Fibroblast of mammary gland (primary cell): Measurements from ENCODE around the gene KCNF1.
A peak's percentile ranks its signal among the peaks of the same experiment; 100 is the strongest.

Source experiments
- DNase-seq: peaks from one replicate; pipeline ENCODE4 v3.0.0-alpha.2; 2010; ENCODE audit warnings: low read depth
- H3K4me3 ChIP-seq: 2 replicates; pipeline ENCODE4 v1.5.1; 2011; ENCODE audit warnings: low read depth, mild to moderate bottlenecking, low read length, moderate library complexity; ENCODE audit not compliant: control insufficient read depth
- CTCF ChIP-seq: conservative IDR thresholded peaks from 2 replicates; pipeline ENCODE4 v1.5.1; 2011; ENCODE audit warnings: low read depth, low read length, inconsistent platforms; ENCODE audit not compliant: control insufficient read depth, insufficient read depth

Gene KCNF1

GRCh38 chr2:10908195-10908594 lies 3.5 kb upstream of the KCNF1 start:
- TF ChIP-seq CTCF, result no peak
- no peak for DNase-seq
- H3K4me3 ChIP-seq, result no peak overlapping the region

- DNase-seq, result no peak
- H3K4me3 ChIP-seq, result no peak overlapping the region
- TF ChIP-seq CTCF, result peak; percentile 31
Measured at GRCh38 chr2:10909050-10909995, 2.4 kb upstream of the KCNF1 start.

- DNase-seq, result no peak
- TF ChIP-seq CTCF, result no peak
- H3K4me3 ChIP-seq, result no peak overlapping the region
Measured at GRCh38 chr2:10909996-10910341, 1.8 kb upstream of the KCNF1 start.

GRCh38 chr2:10910625-10911024 lies 1.1 kb upstream of the KCNF1 start:
- DNase-seq, result no peak
- H3K4me3 ChIP-seq, result no peak overlapping the region
- no peak for TF ChIP-seq CTCF

- no peak overlapping the region for H3K4me3 ChIP-seq
- DNase-seq, result no peak
- TF ChIP-seq CTCF, result no peak
Measured at GRCh38 chr2:10912076-10912731, 470 bp downstream of the KCNF1 start.

- DNase-seq, result no peak
- no peak overlapping the region for H3K4me3 ChIP-seq
- no peak for TF ChIP-seq CTCF
Measured at GRCh38 chr2:10912796-10913455, 1.2 kb downstream of the KCNF1 start.
